CD4-positive, alpha-beta T cell treated with Interleukin-17A for 1 hour (primary cell): ENCODE data around the gene PLBD2.

Experiments used
- DNase-seq: peaks from one replicate; pipeline ENCODE4 v3.0.0-alpha.2; 2020

The PLBD2 gene

DNA sequence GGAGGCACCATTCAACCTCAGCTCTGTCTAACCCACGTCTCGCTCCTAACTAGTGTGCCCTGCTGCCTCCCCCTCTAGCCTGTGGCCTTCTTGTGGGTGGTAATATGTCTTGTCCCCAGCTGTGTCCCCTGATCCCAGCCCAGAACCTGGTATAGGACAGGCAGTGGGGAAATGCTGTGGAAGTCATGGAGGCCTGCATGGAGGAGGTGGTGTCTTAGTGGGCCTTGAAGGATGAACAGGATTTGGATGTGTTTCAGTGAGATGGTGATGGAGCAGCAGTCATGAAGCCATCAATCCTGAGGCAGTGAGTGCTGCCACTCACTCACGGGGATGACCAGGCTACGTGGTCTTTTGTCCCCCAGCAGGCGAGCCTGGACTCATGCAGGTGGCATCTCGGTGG is 13.4 kb downstream of the PLBD2 start:
- DNase-seq: no peak

DNA sequence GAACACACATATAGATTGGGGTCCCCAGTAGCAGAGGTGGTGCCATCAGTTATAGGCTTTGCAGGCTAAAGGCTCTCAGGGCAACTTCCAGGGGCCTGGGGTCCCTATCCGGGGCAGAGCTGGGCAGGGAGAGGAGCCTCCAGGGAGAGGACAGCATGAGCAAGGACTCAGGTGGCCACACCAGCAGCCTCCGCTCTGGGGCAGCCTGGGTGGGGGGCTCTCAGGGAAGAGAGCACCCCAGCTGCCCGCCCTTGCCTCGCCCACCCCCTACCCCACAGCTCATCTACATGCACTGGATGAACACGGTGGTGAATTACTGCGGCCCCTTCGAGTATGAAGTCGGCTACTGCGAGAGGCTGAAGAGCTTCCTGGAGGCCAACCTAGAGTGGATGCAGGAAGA is 14.0 kb downstream of the PLBD2 start:
- no peak for DNase-seq

DNA sequence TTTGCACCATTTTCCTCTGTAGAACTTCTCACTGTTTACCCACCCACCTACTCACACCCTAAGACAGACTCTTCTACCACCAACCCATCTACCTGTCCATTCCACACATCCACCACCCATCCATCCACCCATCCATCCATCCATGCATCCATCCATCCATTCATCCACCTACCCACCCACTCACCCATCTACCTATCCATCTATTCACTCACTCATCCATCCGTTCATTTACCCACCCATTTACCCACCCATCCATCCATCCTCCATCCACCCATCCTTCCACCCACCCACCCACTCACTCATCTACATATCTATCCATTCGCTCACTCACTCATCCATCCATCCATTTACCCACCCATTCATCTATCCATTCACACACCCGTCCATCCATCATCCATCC is 15.1 kb downstream of the PLBD2 start:
- DNase-seq: no peak

DNA sequence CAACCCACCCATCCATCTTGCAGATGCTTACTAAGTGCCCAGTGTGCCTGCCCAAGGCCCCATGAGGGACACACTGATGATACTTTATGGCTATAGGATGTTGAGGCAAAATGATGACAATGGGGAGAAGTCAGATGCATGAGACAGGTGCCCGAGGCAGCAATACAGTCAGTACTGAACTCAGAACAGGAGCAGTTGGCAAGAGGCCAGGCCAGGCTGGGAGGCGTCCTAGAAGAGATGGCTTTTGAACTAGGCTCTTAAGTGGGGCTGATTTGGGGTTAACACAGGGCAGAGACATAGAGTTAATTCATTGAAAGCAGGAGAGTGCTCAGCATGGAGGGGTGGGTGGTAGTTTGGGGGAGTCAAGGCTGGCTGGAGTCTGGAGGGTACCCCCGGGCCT is 15.6 kb downstream of the PLBD2 start:
- no peak for DNase-seq

DNA sequence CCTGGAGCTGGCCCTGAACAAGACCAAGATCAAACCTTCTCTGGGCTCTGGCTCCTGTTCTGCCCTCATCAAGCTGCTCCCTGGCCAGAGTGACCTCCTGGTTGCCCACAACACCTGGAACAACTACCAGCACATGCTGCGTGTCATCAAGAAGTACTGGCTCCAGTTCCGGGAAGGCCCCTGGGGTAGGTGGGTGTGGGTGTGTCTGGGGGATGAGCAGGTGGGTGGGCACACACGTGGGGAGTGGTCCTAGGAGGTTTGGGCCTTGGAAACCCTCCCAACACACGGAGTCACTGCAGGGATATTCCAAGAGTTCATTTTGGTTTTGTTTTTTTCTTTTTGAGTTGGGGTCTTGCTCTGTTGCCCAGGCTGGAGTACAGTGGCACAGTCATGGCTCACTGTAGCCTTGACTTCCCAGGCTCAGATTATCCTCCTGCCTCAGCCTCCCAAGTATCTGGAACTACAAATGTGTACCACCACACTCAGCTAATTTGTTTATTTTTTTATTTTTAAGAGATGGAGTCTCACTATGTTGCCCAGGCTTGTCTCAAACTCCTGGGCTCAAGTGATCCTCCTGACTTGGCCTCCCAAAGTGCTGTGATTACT is 16.5 kb downstream of the PLBD2 start:
- DNase-seq: no peak

DNA sequence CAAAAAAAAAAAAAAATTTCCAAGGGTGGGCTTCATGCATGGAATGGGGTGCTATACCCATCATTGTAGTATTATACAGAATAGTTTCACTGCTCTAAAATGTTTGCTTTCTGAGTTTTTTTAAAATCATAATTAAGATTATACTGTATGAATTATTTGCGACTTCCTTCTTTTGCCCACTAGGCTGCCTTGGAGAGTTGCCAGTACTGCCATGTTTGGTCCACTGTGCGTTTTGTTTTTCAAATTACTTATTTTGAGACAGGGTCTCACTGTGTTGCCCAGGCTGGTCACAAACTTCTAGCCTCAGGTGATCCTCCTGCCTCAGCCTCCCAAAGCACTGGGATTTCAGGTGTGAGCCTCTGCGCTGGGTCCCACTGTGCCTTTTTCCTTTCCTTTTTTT is 19.9 kb downstream of the PLBD2 start:
- no peak for DNase-seq

DNA sequence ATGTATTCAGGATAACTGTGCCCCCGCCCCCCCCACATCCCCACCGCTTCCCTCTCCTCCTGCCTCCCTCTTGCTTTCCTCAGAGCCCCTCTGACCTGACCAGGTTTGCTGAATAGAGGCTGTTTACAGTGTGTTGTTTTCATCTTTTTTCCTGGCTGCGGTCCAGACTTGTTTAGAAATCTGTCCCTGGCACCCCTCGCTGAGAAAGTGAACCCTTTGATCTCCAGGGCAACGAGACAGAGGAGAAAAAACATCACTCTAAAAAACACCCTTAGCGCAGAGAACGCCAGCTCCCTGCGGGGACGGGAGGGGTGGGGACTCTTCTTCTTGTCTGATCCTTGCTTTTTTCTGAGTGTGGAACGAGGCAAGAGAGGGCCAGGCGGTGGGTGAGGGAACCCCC is 22.8 kb downstream of the PLBD2 start:
- no peak for DNase-seq

DNA sequence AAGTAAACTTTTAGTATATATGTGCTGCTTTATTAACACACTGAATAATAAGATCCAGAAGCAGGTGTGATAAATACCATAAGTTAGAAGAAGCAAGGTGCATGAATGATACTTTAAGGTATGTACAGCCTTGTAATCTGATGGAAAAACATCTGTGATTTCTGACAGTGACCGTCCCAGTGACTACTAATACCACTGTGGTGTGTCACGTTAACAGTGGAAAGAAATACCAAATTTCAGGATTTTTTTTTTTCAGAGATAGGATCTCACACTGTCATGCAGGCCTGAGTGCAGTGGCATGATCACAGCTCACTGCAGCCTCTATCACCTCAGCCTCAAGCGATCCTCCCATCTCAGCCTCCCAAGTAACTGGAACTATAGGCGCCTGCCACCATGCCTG is 23.8 kb downstream of the PLBD2 start:
- DNase-seq: no peak

DNA sequence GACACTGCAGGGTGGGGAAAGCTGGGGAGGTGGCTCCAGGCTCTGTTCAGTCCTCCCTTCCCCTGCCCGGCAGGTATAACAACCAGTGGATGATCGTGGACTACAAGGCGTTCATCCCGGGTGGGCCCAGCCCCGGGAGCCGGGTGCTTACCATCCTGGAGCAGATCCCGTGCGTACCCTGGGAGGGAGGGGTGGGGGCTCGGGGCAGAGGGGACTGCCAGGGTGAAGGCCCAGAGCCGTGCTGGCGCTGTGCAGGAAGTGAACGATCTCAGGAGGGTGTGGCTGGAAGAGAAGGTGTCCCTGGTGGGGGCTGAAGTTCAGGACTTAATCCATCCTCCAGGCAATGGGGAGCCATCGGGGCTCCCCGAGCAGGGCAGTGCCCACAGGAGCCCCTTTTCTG is 26.4 kb downstream of the PLBD2 start:
- no peak for DNase-seq

DNA sequence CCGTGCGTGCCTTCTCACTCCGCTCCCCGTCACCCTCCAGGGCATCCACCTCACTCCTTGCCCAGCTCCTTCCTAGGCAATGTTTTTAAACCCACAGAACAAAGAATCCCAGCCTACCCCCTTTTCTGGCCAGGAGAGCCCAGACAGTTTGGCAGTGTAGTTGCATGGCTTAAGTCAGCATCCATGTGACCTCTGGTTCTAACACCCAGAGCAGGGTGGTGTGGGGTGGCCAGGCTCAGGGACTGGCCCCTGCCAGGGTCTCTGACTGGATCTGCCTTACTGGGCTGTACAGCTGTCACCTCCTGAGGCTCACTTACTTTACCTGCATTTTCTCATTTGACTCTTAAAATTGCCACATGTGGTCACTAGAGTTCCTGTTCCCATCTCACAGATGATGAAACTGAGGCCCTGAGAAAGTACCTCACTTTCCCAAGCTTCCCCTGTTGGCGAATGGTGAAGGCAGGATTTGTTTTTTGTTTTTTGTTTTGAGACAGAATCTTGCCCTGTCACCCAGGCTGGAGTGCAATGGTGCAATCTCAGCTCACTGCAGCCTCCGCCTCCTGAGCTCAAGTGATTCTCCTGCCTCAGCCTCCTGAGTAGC is 27.0 kb downstream of the PLBD2 start:
- no peak for DNase-seq

DNA sequence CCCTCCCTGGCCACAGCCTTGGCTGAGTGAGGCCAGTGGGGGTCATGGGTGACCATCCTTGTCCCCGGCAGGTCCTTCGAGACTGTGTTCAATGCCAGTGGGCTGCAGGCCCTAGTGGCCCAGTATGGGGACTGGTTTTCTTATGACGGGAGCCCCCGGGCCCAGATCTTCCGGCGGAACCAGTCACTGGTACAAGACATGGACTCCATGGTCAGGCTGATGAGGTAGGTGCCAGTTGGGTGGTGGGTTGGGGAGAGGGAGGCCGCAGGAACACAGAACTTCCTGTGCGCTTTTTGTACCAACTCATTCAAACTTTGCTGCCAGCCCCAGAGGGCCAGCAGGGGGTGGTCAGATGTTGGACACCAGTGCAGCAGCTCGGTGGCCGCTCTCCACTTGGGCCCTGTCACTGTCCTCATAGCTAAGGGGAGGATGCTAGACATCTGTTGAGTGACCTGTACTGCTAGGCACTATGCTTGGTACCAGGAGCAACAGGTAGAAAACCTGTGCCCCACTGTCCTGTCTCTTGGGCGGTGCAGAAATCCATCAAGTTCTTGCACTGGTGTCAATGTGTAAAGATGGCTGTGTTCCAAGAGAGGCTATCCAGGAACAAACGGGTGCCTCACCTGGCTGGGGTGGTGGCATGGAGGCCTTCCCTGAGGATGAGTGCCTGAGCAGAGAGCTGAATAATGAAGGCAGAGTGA is 28.6 kb downstream of the PLBD2 start:
- DNase-seq: no peak

DNA sequence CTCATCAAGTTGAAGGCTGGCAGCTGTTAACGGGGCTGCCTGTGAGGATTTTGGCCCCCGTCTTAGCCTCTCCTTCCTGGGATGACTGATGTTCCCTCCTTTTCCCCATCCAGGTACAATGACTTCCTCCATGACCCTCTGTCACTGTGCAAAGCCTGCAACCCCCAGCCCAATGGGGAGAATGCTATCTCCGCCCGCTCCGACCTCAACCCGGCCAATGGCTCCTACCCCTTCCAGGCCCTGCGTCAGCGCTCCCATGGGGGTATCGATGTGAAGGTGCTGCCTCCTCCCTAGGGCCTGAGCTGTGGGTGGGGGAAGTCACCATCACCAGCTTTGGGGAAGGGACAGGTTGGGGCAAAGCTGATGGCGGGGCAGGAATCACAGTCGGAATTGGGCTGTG is 29.2 kb downstream of the PLBD2 start:
- DNase-seq: no peak

DNA sequence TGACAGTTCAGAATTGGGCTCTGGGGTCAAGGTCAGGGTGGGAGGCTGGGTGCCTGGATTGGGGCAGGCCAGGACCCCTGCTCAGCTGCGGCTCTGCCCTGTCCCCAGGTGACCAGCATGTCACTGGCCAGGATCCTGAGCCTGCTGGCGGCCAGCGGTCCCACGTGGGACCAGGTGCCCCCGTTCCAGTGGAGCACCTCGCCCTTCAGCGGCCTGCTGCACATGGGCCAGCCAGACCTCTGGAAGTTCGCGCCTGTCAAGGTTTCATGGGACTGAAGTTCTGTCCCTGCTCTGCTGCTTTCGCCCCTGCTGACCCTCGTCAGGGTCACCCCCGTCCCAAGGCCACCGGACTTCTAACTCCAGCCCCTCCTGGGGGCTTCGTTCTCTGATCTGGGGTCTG is 30.0 kb downstream of the PLBD2 start:
- DNase-seq: no peak

DNA sequence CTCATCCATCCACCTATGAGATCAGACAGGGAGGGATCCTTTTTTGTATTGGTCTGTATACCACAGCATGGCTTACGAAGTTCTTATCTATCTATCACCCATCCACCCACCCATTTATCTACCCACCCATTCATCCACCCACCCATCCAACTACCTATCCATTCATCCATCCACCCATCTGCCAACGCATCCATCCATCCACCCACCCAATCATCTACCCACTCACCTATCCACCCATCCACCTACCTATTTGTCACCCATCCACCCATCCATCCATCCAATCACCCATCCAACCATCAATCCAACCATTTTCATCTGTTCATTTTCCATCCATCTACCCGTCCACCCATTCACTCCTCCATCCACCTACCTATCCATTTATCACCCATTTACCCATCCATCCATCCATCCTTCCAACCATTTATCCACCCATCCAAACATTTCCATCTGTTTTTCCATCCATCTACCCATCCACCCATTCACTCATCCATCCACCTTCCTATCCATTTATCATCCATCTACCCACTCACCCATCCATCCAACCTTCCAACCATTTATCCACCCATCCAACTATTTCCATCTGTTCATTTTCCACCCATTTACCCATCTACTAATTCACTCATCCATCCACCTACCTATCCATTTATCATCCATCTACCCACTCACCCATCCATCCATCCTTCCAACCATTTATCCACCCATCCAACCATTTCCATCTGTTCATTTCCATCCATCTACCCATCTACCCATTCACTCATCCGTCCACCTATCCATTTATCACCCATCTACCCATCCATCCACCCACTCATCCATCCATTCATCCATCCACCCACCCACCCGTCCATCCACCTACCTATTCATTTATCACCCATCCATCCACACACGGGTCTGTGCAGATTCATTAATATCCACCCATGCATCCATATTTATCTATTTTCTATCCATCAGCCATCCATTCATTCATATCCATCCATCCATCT is 32.0 kb downstream of the PLBD2 start:
- no peak for DNase-seq

DNA sequence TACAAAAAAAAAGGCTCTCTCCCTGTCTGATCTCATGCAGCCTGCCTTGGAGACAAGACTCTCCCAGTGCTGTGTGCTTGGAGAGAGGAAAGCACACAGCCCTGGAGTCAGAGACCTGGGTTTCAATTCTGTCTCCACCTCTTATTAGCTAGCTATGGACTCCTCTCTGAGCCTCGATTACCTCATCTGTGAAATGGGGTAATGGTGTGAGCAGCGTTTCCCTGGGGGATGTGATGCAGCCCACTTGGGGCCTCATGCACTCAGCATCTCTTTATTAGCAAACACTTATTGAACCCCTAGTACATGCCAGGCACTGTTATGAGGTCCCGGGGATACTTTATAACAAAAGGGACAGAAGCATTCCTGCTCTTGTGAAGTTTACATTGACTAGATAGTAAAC is 32.8 kb downstream of the PLBD2 start:
- no peak for DNase-seq

DNA sequence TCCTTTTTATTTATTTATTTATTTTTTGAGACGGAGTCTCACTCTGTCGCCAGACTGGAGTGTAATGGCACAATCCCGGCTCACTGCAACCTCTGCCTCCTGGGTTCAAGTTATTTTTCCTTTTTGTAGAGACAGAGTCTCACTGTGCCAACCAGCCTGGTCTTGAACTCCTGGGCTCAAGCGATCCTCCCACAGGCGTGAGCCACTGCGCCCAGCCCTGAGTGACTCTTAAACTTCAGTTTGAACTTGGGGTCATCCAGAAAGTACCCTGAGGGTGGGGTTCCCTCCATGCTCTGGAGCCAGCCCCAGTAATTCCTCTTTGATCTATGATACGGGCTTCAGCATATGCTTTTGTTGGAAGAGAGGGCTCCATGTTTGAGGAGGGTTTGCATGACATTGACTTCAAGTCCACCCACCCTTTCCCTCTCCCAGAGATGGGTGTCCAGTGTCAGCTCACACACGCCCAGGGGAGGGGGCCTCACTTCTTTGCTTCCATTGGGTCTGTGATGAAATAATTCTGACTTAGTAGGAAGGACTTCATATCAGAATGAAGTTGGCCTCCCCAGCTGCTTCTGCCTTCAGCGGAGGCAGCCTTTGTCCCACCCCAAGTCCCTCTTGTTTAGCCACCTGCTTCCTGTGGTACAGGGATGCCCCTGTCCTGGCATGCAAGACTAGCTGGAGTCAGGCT is 33.4 kb downstream of the PLBD2 start:
- DNase-seq: no peak

DNA sequence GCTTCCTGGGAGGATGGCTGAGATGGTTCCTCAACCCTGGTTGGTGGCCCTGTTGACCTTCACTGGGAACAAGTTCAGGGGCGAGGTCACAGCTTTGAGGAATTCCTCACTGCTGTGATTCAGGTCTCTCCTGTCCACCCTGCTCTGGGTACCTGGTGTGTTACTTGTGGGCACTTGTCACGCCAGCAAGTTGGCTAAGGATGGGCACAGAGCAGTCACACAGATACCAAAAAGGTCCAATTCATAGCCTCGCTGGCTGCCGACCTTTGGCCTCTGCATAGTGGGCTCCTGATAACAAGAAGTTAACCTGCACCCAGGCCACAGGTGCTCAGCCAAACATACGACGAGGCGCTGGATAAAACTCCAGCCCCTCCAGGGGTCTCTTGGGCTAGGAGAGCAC is 34.1 kb downstream of the PLBD2 start:
- no peak for DNase-seq

DNA sequence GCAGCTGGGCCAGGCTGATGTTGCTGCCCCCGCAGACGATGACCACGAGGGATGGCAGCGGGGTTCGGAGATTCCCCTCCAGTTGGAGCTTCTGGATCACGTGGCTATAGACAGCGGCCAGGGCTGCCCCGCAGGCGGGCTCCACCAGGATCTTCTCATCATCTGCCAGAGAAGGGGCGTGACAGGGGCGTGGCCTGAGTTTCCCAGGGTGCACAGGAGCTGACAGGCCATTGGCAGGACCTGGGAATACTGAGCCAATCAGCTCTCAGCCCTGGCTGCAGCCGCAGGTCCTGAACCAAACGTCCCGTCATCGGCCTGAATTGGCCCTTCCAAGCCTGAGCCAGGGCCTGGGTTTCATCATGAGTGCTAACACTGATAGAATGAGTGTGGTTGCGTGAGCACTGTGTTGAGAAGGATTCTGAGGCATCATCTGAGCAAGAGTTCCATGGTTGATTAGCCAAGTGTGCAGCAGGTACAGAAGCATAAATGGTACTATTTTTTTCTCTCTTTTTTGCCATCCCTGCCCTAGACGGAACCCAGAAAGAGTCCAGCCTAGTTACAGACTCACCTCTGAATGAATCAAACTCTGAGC is 34.7 kb downstream of the PLBD2 start:
- no peak for DNase-seq

DNA sequence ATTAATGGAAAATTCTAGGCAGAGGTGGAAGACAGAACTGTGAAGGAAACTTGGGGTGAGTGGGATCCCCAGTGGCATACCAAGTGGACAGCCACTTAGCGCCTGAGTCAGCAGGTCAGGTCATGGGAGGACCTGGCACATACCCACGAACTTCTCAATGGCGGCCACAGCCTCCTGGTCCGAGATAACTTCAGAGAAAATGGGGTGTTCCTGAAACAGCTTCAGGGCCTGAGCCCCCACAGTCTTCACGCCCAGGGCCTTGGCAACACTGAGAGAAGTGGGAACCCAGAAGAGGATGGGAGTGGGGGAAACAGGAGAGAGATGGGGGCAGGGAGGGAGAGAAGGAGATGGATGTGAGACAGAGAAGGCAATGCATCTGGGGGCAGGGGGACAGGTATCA is 35.4 kb downstream of the PLBD2 start:
- no peak for DNase-seq

DNA sequence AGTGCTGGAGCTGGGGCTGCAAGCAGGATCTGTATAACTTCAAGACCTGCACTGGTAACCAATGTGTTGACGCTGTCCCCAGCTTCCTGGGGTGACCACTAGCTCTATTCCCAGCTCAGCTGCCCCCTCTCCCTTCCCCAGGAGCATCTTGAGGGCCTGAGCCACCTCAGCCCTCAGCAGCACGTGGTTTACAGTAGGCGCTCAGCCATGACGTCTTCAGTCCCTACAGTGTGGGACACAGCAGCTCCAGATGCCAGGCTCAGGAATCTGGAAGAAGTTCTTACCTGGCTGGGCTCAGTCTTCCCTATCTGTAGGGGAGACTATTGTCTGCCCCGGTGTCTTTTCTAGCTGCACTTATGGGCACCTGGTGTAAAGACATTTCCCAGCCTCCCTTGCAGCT is 36.7 kb downstream of the PLBD2 start:
- DNase-seq: no peak

DNA sequence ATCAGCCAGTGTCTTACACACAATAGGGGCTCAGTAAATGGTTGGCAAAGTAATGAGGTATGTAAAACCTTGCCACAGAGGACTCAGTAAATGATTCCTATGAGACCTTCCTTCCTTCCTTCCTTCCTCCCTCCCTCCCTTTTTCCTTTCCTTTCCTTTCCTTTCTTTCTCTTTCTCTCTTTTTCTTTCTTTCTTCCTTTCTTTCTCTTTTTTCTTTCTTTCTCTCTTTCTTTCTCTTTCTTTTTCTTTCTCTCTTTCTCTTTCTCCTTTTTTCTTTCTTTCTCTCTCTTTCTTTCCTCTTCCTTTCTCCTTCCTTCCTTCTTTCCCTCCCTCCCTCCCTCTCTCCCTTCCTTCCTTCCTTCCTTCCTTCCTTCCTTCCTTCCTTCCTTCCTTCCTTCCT is 37.8 kb downstream of the PLBD2 start:
- DNase-seq: no peak

DNA sequence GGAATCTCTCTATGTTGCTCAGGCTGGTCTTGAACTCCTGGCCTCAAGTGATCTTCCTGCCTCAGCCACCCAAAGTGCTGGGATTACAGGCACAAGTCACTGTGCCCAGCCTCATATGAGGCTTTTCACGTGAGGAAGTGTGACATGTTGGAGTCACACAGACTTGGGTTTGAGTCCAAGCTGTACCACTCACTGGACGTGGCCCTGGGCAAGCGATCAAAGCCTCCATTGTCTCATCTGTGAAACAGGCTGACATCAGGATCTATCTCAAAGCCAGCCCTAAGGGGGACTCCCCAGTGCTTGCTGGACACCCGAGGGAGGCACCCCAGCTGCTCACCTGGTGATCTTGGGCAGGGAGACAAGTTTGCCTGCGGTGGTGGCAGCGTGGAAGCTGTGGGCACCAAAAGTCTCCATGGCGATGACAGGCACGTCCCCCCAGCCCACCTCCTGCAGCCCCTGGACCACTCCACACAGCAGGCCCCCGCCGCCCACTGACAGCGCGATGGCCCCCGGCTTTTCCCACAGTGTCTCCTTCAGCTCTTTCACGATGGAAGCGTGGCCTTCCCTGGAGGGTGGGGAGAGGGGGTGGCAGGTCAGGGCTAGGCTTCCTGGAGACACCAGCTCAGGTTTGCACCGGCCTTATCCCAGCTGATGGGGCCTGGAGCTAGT is 38.6 kb downstream of the PLBD2 start:
- no peak for DNase-seq
